ENCODE results near the gene HBM.

DNA sequence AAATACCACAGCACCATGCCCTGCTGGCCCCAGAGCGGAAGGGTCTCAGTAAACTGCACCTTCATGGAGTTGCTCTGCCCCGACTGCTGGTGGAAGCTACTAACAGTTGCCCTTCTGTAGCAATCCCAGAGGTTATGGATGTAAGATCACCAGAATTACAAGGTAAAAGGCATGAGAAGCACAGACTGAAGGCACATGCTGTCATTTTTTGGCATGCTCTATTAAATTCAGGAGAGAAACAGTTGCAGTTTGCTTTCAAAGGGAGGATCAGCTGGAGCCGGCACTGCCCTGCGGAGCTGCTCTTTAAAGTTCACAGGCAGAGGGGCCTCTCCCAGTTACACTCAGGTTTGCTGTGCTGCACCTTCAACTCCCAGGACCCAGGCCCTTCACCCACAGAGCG, 46.5 kb upstream of the HBM start:
- TF ChIP-seq, protein P1, sequence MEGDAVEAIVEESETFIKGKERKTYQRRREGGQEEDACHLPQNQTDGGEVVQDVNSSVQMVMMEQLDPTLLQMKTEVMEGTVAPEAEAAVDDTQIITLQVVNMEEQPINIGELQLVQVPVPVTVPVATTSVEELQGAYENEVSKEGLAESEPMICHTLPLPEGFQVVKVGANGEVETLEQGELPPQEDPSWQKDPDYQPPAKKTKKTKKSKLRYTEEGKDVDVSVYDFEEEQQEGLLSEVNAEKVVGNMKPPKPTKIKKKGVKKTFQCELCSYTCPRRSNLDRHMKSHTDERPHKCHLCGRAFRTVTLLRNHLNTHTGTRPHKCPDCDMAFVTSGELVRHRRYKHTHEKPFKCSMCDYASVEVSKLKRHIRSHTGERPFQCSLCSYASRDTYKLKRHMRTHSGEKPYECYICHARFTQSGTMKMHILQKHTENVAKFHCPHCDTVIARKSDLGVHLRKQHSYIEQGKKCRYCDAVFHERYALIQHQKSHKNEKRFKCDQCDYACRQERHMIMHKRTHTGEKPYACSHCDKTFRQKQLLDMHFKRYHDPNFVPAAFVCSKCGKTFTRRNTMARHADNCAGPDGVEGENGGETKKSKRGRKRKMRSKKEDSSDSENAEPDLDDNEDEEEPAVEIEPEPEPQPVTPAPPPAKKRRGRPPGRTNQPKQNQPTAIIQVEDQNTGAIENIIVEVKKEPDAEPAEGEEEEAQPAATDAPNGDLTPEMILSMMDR (IDR thresholded peaks at IDR 0.05): no peak
- no peak for TF ChIP-seq POLR2A (IDR thresholded peaks at IDR 0.05)
- TF ChIP-seq EP300 (IDR thresholded peaks at IDR 0.05): no peak
